Hematopoietic multipotent progenitor cell treated with erythropoietin and hydrocortisone succinate and interleukin-3 and kit ligand, for 15 days (in vitro differentiated cells): ENCODE results near the gene PAK4.
"Not testable (repeated sequence)": the region's sequence is repeated elsewhere in the genome, so short reads cannot be mapped to it uniquely, and the experiment has no call there.

Experiments used
- DNase-seq: peaks from one replicate; pipeline ENCODE4 v3.0.0-alpha.2; 2015; ENCODE audit warnings: low spot score

PAK4 gene

GRCh38 chr19:39207293-39207836 lies 81.8 kb downstream of the PAK4 start:
- DNase-seq, result no peak

GRCh38 chr19:39208175-39208795 lies 82.7 kb downstream of the PAK4 start:
- DNase-seq, result no peak

GRCh38 chr19:39209196-39209595 lies 83.6 kb downstream of the PAK4 start:
- DNase-seq, result no peak

- DNase-seq, result no peak
These were observed 86.3 kb downstream of the PAK4 start for GRCh38 chr19:39211731-39212374.

GRCh38 chr19:39212375-39212742 lies 86.8 kb downstream of the PAK4 start:
- peak; percentile 33 for DNase-seq

- not testable (repeated sequence) for DNase-seq
These were observed 89.7 kb downstream of the PAK4 start for GRCh38 chr19:39215323-39215722.

GRCh38 chr19:39217094-39217493 lies 91.5 kb downstream of the PAK4 start:
- DNase-seq, result no peak

GRCh38 chr19:39218230-39219007 lies 92.8 kb downstream of the PAK4 start:
- DNase-seq, result no peak

GRCh38 chr19:39219108-39219507 lies 93.5 kb downstream of the PAK4 start:
- not testable (repeated sequence) for DNase-seq

GRCh38 chr19:39223703-39224279 lies 98.2 kb downstream of the PAK4 start:
- no peak for DNase-seq

- DNase-seq, result no peak
These were observed 99.3 kb downstream of the PAK4 start for GRCh38 chr19:39224910-39225309.
